T-helper 1 cell treated with Interleukin-12 subunit alpha and Interleukin-12 subunit beta and Interleukin-4 antibody, amounts not matched to agents 30 μg/mL and 1 μg/mL, for 36 hours (primary cell): Measurements from ENCODE around the gene TMCC1.

ENCODE experiments used
- H3K27ac Mint-ChIP-seq: one replicate; pipeline ENCODE4 v1.8.0; 2021; ENCODE audit warnings: mild to moderate bottlenecking, mixed read lengths
- H3K27me3 Mint-ChIP-seq: one replicate; pipeline ENCODE4 v1.8.0; 2021; ENCODE audit warnings: low read depth, mixed read lengths
- H3K36me3 Mint-ChIP-seq: one replicate; pipeline ENCODE4 v1.8.0; 2021; ENCODE audit warnings: low read depth, mixed read lengths
- H3K4me1 Mint-ChIP-seq: one replicate; pipeline ENCODE4 v1.8.0; 2021; ENCODE audit warnings: low read depth, mixed read lengths
- H3K4me3 Mint-ChIP-seq: one replicate; pipeline ENCODE4 v1.8.0; 2021; ENCODE audit warnings: mild to moderate bottlenecking, moderate library complexity, mixed read lengths
- H3K9me3 Mint-ChIP-seq: one replicate; pipeline ENCODE4 v1.8.0; 2021; ENCODE audit warnings: mixed read lengths

The TMCC1 gene

GRCh38 chr3:129893581-129894070 lies at the start of gene TMCC1:
TSS of gene TMCC1 (minus strand) at chr3:129893711.
- peak within 1 kb of the TSS; percentile 84 for H3K27ac Mint-ChIP-seq

GRCh38 chr3:129943020-129943419 lies 49.5 kb upstream of the TMCC1 start:
- Mint-ChIP-seq H3K27ac (no peak overlapping the region), H3K27me3 (peaks cover 14% of the 10 kb centered on the region), H3K4me3 (no peak overlapping the region), H3K36me3 (no peaks in the 10 kb centered on the region), H3K4me1 (no peaks in the 10 kb centered on the region), H3K9me3 (no peaks in the 10 kb centered on the region)

More at GRCh38 chr3:129893581-129894070, at the start of gene TMCC1:
- H3K9me3 Mint-ChIP-seq = no peaks in the 10 kb centered on the region
- H3K36me3 Mint-ChIP-seq = no peaks in the 10 kb centered on the region
- H3K4me1 Mint-ChIP-seq = peaks cover 26% of the 10 kb centered on the region
- H3K27me3 Mint-ChIP-seq = no peaks in the 10 kb centered on the region
- H3K4me3 Mint-ChIP-seq = peak within 1 kb of the TSS; percentile 90

GRCh38 chr3:129942296-129942695 lies 48.8 kb upstream of the TMCC1 start:
- peaks cover 14% of the 10 kb centered on the region for H3K27me3 Mint-ChIP-seq
- no peaks in the 10 kb centered on the region for H3K36me3 Mint-ChIP-seq
- no peak overlapping the region for H3K4me3 Mint-ChIP-seq

GRCh38 chr3:129940086-129940485 lies 46.6 kb upstream of the TMCC1 start:
- Mint-ChIP-seq H3K9me3 (no peaks in the 10 kb centered on the region), H3K36me3 (no peaks in the 10 kb centered on the region), H3K4me1 (peaks cover 5% of the 10 kb centered on the region), H3K27ac (no peak overlapping the region), H3K27me3 (peaks cover 15% of the 10 kb centered on the region), H3K4me3 (no peak overlapping the region)

More at GRCh38 chr3:129942296-129942695, 48.8 kb upstream of the TMCC1 start:
- H3K4me1 Mint-ChIP-seq = no peaks in the 10 kb centered on the region
- H3K27ac Mint-ChIP-seq = no peak overlapping the region
- H3K9me3 Mint-ChIP-seq = no peaks in the 10 kb centered on the region

GRCh38 chr3:129938140-129938930 lies 44.8 kb upstream of the TMCC1 start:
- H3K4me3 Mint-ChIP-seq = no peak overlapping the region
- no peaks in the 10 kb centered on the region for H3K36me3 Mint-ChIP-seq
- H3K27ac Mint-ChIP-seq = no peak overlapping the region
- H3K9me3 Mint-ChIP-seq = no peaks in the 10 kb centered on the region
- H3K4me1 Mint-ChIP-seq = peaks cover 7% of the 10 kb centered on the region
- peaks cover 12% of the 10 kb centered on the region for H3K27me3 Mint-ChIP-seq

GRCh38 chr3:129937717-129938116 lies 44.2 kb upstream of the TMCC1 start:
- no peaks in the 10 kb centered on the region for H3K36me3 Mint-ChIP-seq
- peaks cover 9% of the 10 kb centered on the region for H3K27me3 Mint-ChIP-seq
- H3K9me3 Mint-ChIP-seq = no peaks in the 10 kb centered on the region
- H3K27ac Mint-ChIP-seq = no peak overlapping the region
- no peak overlapping the region for H3K4me3 Mint-ChIP-seq
- peaks cover 7% of the 10 kb centered on the region for H3K4me1 Mint-ChIP-seq

- H3K27me3 Mint-ChIP-seq = peaks cover 4% of the 10 kb centered on the region
- no peaks in the 10 kb centered on the region for H3K9me3 Mint-ChIP-seq
- peak overlapping the region; percentile 52 for H3K4me3 Mint-ChIP-seq
- H3K4me1 Mint-ChIP-seq = peaks cover 7% of the 10 kb centered on the region
- no peaks in the 10 kb centered on the region for H3K36me3 Mint-ChIP-seq
- no peak overlapping the region for H3K27ac Mint-ChIP-seq
Measured at GRCh38 chr3:129936757-129937156, 43.2 kb upstream of the TMCC1 start.

- Mint-ChIP-seq H3K27ac (no peak overlapping the region), H3K4me1 (peaks cover 7% of the 10 kb centered on the region), H3K4me3 (no peak overlapping the region), H3K36me3 (peaks cover under 1% of the 10 kb centered on the region), H3K27me3 (peaks cover 4% of the 10 kb centered on the region), H3K9me3 (peaks cover 7% of the 10 kb centered on the region)
Measured at GRCh38 chr3:129934234-129935123, 41.0 kb upstream of the TMCC1 start.

GRCh38 chr3:129933471-129933870 lies 40.0 kb upstream of the TMCC1 start:
- Mint-ChIP-seq H3K9me3 (peaks cover 10% of the 10 kb centered on the region), H3K4me3 (no peak overlapping the region), H3K27me3 (peaks cover 4% of the 10 kb centered on the region), H3K36me3 (peaks cover 2% of the 10 kb centered on the region), H3K27ac (no peak overlapping the region), H3K4me1 (peaks cover 7% of the 10 kb centered on the region)

GRCh38 chr3:129929383-129929782 lies 35.9 kb upstream of the TMCC1 start:
- H3K27ac Mint-ChIP-seq = no peak overlapping the region
- H3K9me3 Mint-ChIP-seq = peaks cover 14% of the 10 kb centered on the region
- H3K4me1 Mint-ChIP-seq = peaks cover under 1% of the 10 kb centered on the region
- H3K36me3 Mint-ChIP-seq = peaks cover 2% of the 10 kb centered on the region
- H3K4me3 Mint-ChIP-seq = no peak overlapping the region
- H3K27me3 Mint-ChIP-seq = peaks cover 5% of the 10 kb centered on the region

- H3K4me3 Mint-ChIP-seq = no peak overlapping the region
- H3K36me3 Mint-ChIP-seq = peaks cover 2% of the 10 kb centered on the region
- peaks cover 5% of the 10 kb centered on the region for H3K27me3 Mint-ChIP-seq
- H3K4me1 Mint-ChIP-seq = no peaks in the 10 kb centered on the region
- no peak overlapping the region for H3K27ac Mint-ChIP-seq
- H3K9me3 Mint-ChIP-seq = peaks cover 14% of the 10 kb centered on the region
Measured at GRCh38 chr3:129927072-129927471, 33.6 kb upstream of the TMCC1 start.

GRCh38 chr3:129919806-129920205 lies 26.3 kb upstream of the TMCC1 start:
- H3K9me3 Mint-ChIP-seq = peaks cover 29% of the 10 kb centered on the region
- no peak overlapping the region for H3K4me3 Mint-ChIP-seq
- H3K27ac Mint-ChIP-seq = no peak overlapping the region
- no peaks in the 10 kb centered on the region for H3K36me3 Mint-ChIP-seq
- H3K4me1 Mint-ChIP-seq = no peaks in the 10 kb centered on the region
- peaks cover 4% of the 10 kb centered on the region for H3K27me3 Mint-ChIP-seq

GRCh38 chr3:129919357-129919756 lies 25.8 kb upstream of the TMCC1 start:
- no peaks in the 10 kb centered on the region for H3K27me3 Mint-ChIP-seq
- no peak overlapping the region for H3K27ac Mint-ChIP-seq
- no peaks in the 10 kb centered on the region for H3K4me1 Mint-ChIP-seq
- H3K36me3 Mint-ChIP-seq = no peaks in the 10 kb centered on the region
- peaks cover 31% of the 10 kb centered on the region for H3K9me3 Mint-ChIP-seq
- H3K4me3 Mint-ChIP-seq = no peak overlapping the region

GRCh38 chr3:129918461-129918860 lies 24.9 kb upstream of the TMCC1 start:
- H3K27ac Mint-ChIP-seq = no peak overlapping the region
- no peaks in the 10 kb centered on the region for H3K36me3 Mint-ChIP-seq
- H3K4me1 Mint-ChIP-seq = no peaks in the 10 kb centered on the region
- no peak overlapping the region for H3K4me3 Mint-ChIP-seq
- peaks cover 31% of the 10 kb centered on the region for H3K9me3 Mint-ChIP-seq
- no peaks in the 10 kb centered on the region for H3K27me3 Mint-ChIP-seq
